GM19193 (cell line): ENCODE results near the gene SOBP.

ENCODE experiments used
- POLR2A ChIP-seq: IDR thresholded peaks from 4 replicates; pipeline ENCODE4 v1.6.1; 2011; ENCODE audit not compliant: insufficient read depth, insufficient read length; ENCODE audit errors: extremely low read depth

Gene SOBP

DNA sequence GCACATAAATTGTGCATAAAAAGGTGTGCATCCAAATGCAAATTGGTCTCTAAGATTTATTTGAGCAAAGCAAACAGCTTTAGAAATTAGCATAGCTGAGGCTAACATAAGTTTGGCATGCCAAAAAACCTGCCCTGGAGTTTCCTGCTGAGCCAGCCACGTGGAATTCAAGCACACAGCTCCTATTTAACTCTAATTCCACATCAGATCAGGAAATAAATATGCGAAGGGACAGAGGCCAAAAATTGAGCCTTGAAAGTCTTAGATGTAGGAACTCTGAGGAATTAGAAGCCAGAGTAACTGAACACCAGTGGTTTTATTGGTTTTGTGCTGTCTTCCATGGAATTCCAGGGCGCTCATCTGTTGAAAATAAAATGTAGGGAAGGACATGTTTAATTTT lies 19.6 kb downstream of the SOBP start:
- TF ChIP-seq POLR2A: no peak

DNA sequence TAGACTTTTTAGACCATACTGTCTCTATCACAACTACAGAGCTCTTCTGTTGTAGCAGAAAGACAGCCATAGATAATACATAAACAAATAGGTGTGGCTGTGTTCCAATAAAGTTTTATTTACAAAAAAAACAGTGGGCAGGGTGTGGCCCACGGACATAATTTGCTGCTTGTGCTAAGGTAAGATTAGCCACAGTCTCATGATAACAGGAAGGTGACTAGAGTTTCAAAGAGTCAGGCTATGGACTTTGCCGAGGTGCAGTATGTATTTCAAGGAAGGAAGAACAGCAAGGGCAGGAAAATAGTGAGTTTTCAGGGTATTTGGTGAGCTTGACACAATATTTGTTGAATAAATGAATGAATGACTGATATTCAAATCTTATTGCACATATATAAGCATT lies 20.2 kb downstream of the SOBP start:
- no peak for TF ChIP-seq POLR2A

DNA sequence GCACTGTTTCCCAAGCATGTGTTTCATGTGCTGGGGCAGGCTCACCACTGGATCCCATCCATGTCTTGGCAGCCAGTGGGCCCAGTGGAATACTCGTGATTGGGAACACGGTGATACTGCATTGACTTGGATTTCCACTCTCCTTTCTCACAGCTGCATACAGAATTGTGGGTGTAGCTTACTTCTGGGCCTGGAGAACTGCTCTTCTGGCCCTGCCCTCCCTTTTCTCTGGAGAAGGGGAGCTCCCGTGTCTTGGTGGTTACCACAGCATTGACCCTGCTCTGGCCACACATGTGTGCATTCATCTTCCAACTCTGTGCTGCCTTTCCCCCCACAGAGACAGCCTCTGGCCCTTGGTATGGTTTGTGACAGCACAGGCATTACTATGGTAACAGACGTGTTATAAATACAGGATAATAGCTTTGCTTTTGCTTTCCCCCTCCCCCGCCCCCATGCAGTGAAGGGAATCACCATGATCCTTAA lies 21.6 kb downstream of the SOBP start:
- TF ChIP-seq POLR2A: no peak

DNA sequence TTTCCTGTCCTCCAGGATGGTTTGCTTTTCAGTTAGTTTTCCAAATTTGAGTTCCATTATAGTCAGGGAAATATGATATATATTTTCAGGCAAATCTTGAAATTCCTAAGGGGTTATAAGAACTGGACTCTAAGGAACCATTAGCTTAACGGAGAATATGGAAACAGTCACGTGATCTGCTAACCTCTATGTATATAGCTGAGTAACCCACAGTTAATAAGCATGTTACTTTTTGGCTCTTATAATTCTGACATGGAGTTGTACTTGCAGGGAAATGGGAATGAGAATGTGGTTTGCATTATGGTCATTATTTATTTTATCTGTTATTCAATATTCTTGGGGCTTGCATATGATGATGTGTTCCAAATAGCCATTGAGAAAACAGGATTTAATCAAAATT lies 23.3 kb downstream of the SOBP start:
- no peak for TF ChIP-seq POLR2A

DNA sequence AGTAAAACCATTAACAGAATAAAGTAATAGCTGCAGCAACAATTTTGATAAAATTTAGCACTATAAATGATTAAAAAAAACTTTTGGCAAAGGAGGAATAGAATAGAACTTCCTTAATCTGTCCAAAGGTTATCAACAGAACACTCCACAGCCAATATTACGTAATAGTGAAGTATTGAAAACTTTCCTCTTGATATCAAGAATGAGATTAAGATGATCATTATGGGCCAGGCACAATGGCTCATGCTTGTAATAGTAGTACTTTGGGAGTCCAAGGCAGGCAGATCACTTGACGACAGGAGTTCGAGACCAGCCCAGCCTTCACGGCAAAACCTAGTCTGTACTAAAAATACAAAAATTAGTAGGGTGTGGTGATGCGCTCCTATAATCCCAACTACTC lies 26.0 kb downstream of the SOBP start:
- TF ChIP-seq POLR2A: no peak

DNA sequence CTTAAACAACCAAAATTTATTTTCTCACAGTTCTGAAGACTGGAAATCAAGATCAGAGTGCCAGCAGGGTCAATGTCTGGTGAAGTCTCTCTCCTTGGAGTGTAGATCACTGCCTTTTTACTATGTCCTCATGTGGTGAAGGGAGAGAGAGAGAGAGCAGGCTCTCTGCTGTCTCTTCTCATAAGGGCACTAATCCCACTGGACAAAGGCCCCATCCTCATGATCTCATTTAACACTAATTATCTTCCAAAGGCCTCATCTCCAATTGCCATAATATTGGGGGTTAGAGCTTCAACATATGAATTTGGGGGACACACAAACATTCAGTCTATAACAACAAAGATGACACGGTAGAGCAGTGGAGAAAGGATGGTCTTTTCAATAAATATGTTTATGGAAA lies 27.4 kb downstream of the SOBP start:
- no peak for TF ChIP-seq POLR2A

DNA sequence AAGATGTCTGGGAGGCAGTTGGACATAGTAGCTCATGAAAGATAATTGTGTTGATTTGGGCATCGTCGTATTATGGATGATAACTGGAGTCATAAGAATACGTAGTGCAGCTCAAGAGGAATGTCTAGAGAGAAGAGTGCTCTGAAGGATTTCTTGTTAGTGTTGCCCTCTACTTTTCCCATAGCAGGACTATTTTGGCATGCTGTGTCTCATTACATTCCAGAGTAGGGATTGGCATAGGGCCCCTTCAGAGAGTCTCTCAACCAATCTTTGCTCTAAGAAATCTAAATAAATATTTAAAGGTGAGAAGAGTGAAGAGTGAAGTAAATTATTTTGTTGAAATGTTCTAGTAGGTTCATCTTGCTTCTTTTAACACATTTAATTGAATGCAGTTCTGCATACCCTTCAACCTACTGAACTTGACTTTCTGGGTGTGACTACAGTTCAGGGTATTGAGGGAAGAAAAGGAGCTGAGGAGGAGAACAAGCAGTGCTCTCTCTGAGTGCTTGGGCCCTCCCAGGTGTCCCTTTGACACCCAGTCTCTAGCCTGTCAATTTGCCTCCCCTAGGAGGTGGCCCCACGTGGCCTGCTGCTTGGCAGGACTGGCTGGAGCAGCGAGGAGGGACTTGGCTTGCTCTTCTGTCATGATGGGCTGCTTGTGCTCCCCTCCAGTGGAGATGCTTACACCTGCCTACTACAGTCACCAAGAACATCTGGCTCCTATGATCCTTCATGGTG lies 33.3 kb downstream of the SOBP start:
- TF ChIP-seq POLR2A: no peak

- TF ChIP-seq POLR2A: no peak
Measured at GRCh38 chr6:107523794-107524193, 33.9 kb downstream of the SOBP start.

- no peak for TF ChIP-seq POLR2A
Measured at GRCh38 chr6:107524626-107525025, 34.7 kb downstream of the SOBP start.

- TF ChIP-seq POLR2A: no peak
Measured at GRCh38 chr6:107531868-107532267, 42.0 kb downstream of the SOBP start.

DNA sequence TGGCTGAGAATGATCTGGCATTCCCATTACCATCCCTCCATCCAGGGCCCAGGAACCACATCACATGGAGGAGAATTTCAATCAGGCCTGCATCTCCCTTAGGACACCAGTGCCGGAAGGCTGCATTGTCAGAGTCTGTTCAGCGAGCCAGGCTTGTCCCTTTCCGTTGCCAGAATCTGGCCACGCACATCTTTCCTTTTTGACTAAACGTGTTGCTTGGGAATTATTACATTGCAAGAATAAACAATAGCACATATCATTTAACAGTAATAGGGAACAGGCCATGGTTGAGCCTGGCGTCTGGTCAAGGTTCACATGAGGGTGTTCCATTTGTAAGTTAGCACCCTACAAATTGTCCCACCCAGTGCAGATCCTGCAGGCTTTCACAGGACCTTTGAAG lies 42.8 kb downstream of the SOBP start:
- TF ChIP-seq POLR2A: no peak

GRCh38 chr6:107533415-107534059 lies 43.6 kb downstream of the SOBP start:
- TF ChIP-seq POLR2A: no peak

DNA sequence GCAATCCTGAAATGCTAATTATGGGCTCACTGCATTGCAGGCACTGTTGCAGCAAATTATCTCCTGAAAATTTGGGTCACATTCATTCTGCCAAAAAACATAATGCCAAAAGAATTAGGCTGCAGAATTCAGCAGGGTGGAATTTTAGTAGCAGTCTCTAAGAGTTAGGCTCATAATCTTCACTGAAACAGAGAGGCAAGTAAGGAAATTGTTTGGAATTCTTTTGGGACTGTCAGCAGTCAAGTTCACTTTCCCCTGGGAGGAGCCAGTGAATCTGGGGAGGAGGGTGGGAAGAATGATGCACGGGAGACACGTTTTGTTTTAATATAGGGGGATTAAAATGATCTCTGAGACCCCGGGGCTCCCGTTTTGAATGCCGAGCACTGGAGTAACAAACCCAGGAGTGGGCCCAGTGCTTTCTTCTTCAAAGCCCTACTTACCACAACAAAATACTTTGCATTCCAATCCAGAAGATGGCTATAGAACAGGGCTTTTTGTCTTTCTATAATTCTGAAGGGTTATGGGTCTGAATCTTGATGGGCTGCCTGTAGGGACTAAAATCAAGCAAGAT lies 44.7 kb downstream of the SOBP start:
- no peak for TF ChIP-seq POLR2A

- no peak for TF ChIP-seq POLR2A
Measured at GRCh38 chr6:107535626-107536025, 45.7 kb downstream of the SOBP start.

GRCh38 chr6:107536180-107536961 lies 46.5 kb downstream of the SOBP start:
- no peak for TF ChIP-seq POLR2A
